Esophagus squamous epithelium (tissue), 5 donors: ENCODE measurements around the gene UBTD1. TPM values are rescaled to one million over a fixed set of nuclear protein-coding genes. Genes with fewer than 3 reads are reported as not detected.

Source experiments
- DNase-seq: peaks from one replicate; lab custom pipeline; 2025; lab: John Stamatoyannopoulos, UW
- H3K27ac ChIP-seq, 4 donors: fragments of 200-600 bp; sonication (generic); one replicate each; pipeline ENCODE4 v1.5.1; 2016 to 2019; ENCODE audit warnings: mild to moderate bottlenecking in 1 of 4
- H3K27me3 ChIP-seq, 4 donors: fragments of 200-600 bp; sonication (generic); 1 replicate in 3 of 4; 2 replicates in 1 of 4; pipeline versions ENCODE4 v1.5.1 to v1.6.0; 2017 to 2021; ENCODE audit warnings: antibody characterized with exemption in 1 of 4
- H3K36me3 ChIP-seq, 3 donors: fragments of 200-600 bp; sonication (generic); one replicate each; pipeline ENCODE4 v1.5.1; 2016 to 2019
- H3K4me1 ChIP-seq, 3 donors: fragments of 200-600 bp; sonication (generic); one replicate each; pipeline ENCODE4 v1.5.1; 2017 to 2019
- H3K4me3 ChIP-seq, 4 donors: fragments of 200-600 bp; sonication (generic); 1 replicate in 3 of 4; 2 replicates in 1 of 4; pipeline ENCODE4 v1.5.1; 2016 to 2019; ENCODE audit warnings: mild to moderate bottlenecking in 2 of 4, moderate library complexity in 1 of 4
- H3K9me3 ChIP-seq, 3 donors: fragments of 200-600 bp; sonication (generic); one replicate each; pipeline ENCODE4 v1.5.1; 2016 to 2019
- CTCF ChIP-seq, 6 experiments: fragments of 450-650 bp in 4 of 6; fragments of 200-600 bp in 2 of 6; sonication (generic) in 2 of 6; IDR thresholded peaks; one replicate each; pipeline ENCODE4 v1.5.1; 2016 to 2019; ENCODE audit warnings: antibody characterized with exemption in 6 of 6, mild to moderate bottlenecking in 4 of 6, moderate library complexity in 4 of 6
- POLR2A ChIP-seq, 4 donors: fragments of 450-650 bp; IDR thresholded peaks; one replicate each; pipeline ENCODE4 v1.6.1; 2017; ENCODE audit warnings: antibody characterized with exemption in 4 of 4, mild to moderate bottlenecking in 4 of 4, moderate library complexity in 3 of 4
- WGBS, 2 donors: methylation state at CpG; one replicate each; pipeline ENCODE4 v1.1.5; 2018; 5-methylcytosine and 5-hydroxymethylcytosine counted together
- intact Hi-C: fragments of 100-400 bp; cut with DNase I; formaldehyde crosslinking; loops from one replicate; pipeline ENCODE4 v1.15.0; 2022
- total RNA-seq, 4 donors: library from RNA; depleted of rRNA; stranded (reverse); fragments of >200 nt; gene quantifications; one replicate each; pipeline ENCODE4 v1.1.0, GENCODE V29; 2016
- donor health status: DM: yes; HTN: yes; CAD: no.

The UBTD1 gene
- total RNA-seq, 4 donors from 2014 or later = 4.3 to 8.5 (median 5.8) TPM

GRCh38 chr10:97517096-97517750 is 18.5 kb downstream of the UBTD1 start:
- no peak for DNase-seq
- Histone ChIP-seq H3K27ac (peak overlapping the region in 3 of 4 donors; percentile 14 to 60 (median 49)), H3K36me3 (no peaks in the 10 kb centered on the region), H3K9me3 (no peaks in the 10 kb centered on the region), H3K27me3 (no peaks in the 10 kb centered on the region), H3K4me3 (no peak overlapping the region), H3K4me1 (peaks cover 8 to 50% (median 17%) of the 10 kb centered on the region in 3 donors)
- TF ChIP-seq POLR2A (IDR thresholded peaks at IDR 0.05) (no peak), CTCF (IDR thresholded peaks at IDR 0.05) (no peak)
- intact Hi-C loops = no loop called here
- whole genome bisulfite sequencing, 2 donors = 84 to 86% methylated on average over 4 to 5 of the region's 15 CpGs

- Histone ChIP-seq H3K36me3 (no peaks in the 10 kb centered on the region), H3K4me1 (peaks cover 8 to 50% (median 17%) of the 10 kb centered on the region in 3 donors), H3K27ac (peak overlapping the region in 3 of 4 donors; percentile 14 to 60 (median 49)), H3K4me3 (no peak overlapping the region), H3K27me3 (no peaks in the 10 kb centered on the region), H3K9me3 (no peaks in the 10 kb centered on the region)
- DNase-seq = no peak
- intact Hi-C loops = no loop called here
- 54 to 63% methylated on average over 3 to 6 of the region's 6 CpGs for WGBS, 2 donors
- no peak for TF ChIP-seq POLR2A (IDR thresholded peaks at IDR 0.05)
- no peak for TF ChIP-seq CTCF (IDR thresholded peaks at IDR 0.05)
These were observed 19.1 kb downstream of the UBTD1 start for GRCh38 chr10:97517778-97518300.

DNA sequence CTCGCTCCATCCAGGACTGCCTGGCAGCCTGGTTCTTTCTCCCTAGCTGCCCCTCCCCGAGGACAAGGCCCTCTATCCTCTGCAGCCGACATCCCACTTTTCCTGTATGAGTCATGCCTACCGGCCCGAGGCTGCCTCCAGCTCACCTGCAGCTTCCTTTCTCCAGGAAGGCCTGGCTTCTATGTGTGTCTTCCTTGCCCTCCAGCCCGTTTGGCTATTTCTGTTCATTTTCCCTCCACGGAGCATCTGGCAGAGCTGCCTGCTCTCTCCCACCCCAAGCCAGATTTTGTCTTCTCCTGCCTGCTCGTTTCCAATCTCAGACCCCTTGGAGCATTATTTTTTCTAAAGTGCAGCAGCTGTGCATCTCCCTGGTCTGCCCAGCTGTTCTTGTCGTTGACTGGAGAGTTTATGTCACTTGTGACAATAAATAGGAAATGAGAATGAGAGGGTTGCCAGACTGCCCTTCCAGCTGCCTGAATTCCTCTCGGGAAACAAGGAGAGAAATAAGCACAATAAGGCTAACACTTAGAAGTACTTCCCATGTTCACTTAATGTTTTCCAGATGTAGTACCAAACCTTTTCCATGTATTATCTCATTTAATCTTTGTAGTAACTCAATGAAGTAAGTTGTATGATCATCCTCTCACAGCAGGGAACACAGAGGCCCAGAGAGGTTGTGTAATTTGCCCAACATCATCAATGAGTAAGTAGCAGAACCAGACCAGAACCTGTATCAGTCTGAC is 19.7 kb downstream of the UBTD1 start:
- Histone ChIP-seq H3K27ac (peak overlapping the region in 3 of 4 donors; percentile 14 to 60 (median 49)), H3K36me3 (no peaks in the 10 kb centered on the region), H3K27me3 (no peaks in the 10 kb centered on the region), H3K4me1 (peaks cover 8 to 50% (median 17%) of the 10 kb centered on the region in 3 donors), H3K4me3 (no peak overlapping the region), H3K9me3 (no peaks in the 10 kb centered on the region)
- TF ChIP-seq POLR2A (IDR thresholded peaks at IDR 0.05) (no peak), CTCF (IDR thresholded peaks at IDR 0.05) (no peak)
- 15 to 17% methylated on average over 9 of the region's 10 CpGs for WGBS, 2 donors
- intact Hi-C loops = no loop called here
- DNase-seq = no peak

- Histone ChIP-seq H3K4me1 (peaks cover 8 to 50% (median 17%) of the 10 kb centered on the region in 3 donors), H3K27ac (no peak overlapping the region), H3K4me3 (no peak overlapping the region), H3K9me3 (no peaks in the 10 kb centered on the region), H3K36me3 (no peaks in the 10 kb centered on the region), H3K27me3 (no peaks in the 10 kb centered on the region)
- WGBS, 2 donors = 50 to 71% methylated on average over 2 of the region's 2 CpGs
- no peak for DNase-seq
- TF ChIP-seq CTCF (IDR thresholded peaks at IDR 0.05) = no peak
- no peak for TF ChIP-seq POLR2A (IDR thresholded peaks at IDR 0.05)
- intact Hi-C loops = no loop called here
These were observed 20.6 kb downstream of the UBTD1 start for GRCh38 chr10:97519342-97519741.

DNA sequence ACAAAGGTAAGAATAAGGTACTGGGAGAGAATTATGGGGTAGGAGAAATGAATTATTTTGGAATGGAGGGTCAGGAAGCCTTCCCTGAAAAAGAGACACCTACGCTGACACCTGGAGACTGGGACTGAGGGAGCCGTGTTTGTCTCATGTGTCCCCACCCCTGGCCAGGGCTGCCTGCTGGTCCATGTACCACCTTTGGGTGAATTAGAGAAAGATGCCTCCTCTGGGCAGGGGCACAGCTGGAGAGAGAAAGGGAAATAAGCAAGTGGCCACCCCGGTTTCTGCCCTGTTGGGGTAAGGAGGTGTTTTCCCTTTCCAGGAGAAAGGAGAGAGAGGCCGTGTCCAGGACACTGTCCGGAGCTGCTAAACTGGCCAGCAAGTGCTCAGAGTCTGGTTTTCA is 21.8 kb downstream of the UBTD1 start:
- TF ChIP-seq POLR2A (IDR thresholded peaks at IDR 0.05) (no peak), CTCF (IDR thresholded peaks at IDR 0.05) (no peak)
- no peaks in the 10 kb centered on the region for H3K9me3 ChIP-seq
- H3K4me1 ChIP-seq = peaks cover 7 to 47% (median 17%) of the 10 kb centered on the region in 3 donors
- intact Hi-C loops = no loop called here
- DNase-seq = no peak
- H3K36me3 ChIP-seq = no peaks in the 10 kb centered on the region
- no peak overlapping the region for H3K4me3 ChIP-seq
- H3K27me3 ChIP-seq = no peaks in the 10 kb centered on the region
- 74 to 89% methylated on average over 5 of the region's 5 CpGs for WGBS, 2 donors
- no peak overlapping the region for H3K27ac ChIP-seq
